GM04503 (cell line): Measurements from ENCODE around the gene EXOC4.
A peak's percentile ranks its signal among the peaks of the same experiment; 100 is the strongest.
"Not testable (repeated sequence)": the region's sequence is repeated elsewhere in the genome, so short reads cannot be mapped to it uniquely, and the experiment has no call there.

Source experiments
- DNase-seq: peaks from one replicate; pipeline ENCODE4 v3.0.0-alpha.2; 2012; ENCODE audit warnings: low read depth

Gene EXOC4

DNA sequence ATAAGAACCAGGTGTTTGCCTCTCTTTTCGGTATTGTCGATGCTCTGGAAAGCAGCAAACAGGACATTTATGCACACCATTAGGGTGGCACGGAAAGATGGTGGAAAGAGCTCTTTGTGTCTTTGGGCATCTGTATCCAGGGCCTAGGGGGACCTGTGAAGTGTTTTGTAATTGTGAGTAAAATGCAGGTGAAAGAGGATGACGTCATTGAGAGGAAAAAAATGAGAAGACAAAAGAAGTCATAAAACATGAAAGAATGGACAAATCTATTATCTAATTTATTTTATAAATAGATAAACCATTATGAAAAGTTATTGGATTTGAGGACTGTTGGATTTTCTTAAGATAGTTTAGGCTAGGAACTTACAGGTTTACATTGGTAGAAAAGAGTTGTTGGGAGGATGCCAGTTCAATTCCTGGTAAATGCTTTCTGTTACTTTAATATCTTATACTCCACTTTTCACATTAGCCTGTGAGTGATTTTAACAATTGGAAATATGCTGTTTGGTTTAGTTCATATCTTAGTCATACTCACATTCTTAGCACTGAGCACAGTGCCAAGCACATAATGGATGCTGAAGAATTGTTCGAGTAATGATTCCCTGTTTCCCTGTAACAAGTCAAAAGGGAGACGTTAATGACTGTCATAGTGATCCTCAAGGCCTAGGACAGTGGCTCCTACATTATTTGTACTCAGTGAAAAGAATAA, 62.6 kb downstream of the EXOC4 start:
- DNase-seq: peak; percentile 37

DNA sequence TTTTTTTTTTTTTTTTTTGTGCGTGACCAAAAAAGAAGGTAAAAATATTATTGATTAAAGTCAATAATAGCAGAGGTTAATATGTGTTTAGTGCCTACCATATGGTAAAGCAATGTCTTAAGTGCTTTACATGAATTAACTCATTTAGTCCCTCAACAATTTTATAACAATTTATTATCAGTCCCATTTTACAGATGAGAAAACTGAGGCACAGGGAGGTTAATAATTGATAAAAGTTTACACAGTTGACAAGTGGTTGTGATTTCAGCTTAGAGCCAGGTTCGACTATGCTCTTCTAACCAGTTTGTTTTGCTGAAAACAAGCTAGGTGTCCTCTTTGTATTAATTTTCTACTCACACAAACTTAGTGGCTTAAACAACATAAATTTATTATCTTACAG, 67.0 kb downstream of the EXOC4 start:
- DNase-seq: no peak

DNA sequence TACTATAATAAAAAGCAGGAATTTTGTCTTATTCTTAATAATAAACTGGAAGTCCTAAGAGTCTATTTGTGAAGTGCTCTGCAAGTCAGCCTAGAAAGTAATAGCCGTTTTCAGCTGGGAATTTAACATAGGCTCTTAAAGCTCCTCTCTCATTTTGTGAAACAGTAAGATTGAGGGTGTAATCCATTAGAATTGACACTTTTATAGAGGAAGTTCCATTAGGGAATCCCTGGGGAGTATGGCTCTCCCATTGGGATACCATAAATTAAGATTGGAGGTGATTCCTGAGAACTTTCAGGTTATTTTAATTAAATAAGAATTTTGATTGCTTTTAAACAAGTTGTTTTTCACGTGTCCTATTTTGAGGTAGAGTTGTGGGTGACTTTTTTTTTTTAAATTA, 68.0 kb downstream of the EXOC4 start:
- DNase-seq: no peak

DNA sequence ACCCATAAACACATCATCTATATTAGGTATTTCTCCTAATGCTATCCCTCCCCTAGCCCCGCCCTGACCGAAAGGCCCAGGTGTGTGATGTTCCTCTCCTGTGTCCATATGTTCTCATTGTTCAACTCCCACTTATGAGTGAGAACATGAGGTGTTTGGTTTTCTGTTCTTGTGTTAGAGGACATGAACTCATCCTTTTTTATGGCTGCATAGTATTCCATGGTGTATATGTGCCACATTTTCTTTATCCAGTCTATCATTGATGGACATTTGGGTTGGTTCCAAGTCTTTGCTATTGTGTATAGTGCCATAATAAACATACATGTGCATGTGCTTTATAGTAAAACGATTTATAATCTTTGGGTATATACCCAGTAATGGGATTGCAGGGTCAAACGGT, 68.5 kb downstream of the EXOC4 start:
- not testable (repeated sequence) for DNase-seq

DNA sequence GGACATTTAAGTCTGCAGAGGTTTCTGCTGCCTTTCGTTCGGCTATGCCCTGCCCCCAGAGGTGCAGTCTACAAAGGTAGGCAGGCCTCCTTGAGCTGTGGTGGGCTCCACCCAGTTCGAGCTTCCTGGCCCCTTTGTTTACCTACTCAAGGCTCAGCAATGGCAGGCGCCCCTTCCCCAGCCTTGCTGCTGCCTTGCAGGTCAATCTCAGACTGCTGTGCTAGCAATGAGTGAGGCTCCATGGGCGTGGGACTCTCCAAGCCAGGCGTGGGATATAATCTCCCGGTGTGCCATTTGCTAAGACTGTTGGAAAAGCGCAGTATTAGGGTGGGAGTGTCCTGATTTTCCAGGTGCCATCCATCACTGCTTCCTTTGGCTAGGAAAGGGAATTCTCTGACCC, 73.9 kb downstream of the EXOC4 start:
- not testable (repeated sequence) for DNase-seq

DNA sequence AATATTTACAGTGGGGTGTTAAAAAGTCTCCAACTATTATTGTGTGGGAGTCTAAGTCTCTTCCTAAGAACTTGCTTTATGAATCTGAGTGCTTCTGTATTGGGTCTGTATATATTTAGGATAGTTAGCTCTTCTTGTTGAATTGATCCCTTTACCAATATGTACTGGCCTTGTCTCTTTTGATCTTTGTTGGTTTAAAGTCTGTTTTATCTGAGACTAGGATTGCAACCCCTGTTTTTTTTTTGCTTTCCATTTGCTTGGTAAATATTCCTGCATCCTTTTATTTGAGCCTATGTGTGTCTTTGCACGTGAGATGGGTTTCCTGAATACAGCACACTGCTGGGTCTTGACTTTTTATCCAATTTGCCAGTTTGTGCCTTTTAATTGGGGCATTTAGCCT, 75.1 kb downstream of the EXOC4 start:
- DNase-seq: not testable (repeated sequence)

DNA sequence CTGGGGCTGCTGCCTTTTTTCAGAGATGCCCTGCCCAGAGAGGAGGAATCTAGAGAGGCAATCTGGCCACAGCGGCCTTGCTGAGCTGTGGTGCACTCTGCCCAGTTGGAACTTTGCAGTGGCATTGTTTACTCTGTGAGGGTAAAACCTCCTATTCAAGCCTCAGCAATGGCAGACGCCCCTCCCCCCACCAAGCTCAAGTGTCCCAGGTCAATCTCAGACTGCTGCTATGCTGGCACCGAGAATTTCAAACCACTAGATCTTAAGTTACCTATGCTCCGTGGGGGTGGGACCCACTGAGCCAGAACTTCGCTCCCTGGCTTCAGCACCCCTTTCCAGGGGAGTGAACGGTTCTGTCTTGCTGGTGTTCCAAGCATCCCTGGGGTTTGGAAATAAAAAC, 77.2 kb downstream of the EXOC4 start:
- no peak for DNase-seq

DNA sequence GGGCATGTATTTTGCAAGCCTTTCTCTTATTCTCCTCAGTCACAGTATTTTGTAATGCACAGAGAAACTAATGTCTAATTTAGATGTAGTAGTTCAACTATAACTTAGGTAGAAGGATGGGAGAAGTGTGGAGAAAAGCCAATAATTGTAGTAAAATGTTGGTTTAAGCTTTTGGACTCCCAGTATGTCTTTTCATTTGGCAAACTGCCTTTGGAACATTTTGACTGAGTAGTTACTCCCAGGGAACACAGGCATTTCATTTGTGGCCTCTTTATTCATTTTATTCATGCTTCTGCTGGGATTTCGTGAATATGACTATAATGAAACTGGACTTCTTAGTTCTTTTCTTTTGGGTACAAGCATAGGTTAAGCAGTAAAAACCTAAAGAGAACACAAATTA, 79.0 kb downstream of the EXOC4 start:
- no peak for DNase-seq

DNA sequence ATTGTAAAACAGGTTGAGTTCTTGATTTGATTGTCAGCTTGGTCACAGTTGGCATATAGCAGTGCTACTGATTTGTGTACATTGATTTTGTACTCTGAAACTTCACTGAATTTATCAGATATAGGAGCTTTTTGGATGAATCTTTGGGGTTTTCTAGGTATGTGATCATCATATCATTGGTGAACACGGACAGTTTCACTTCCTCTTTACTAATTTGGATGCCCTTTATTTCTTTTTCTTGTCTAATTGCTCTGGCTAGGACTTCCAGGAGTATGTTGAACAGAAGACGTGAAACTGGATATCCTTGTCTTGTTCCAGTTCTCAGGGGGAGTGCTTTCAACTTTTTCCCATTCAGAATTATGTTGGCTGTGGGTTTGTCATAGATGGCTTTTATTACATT, 86.9 kb downstream of the EXOC4 start:
- DNase-seq: no peak

DNA sequence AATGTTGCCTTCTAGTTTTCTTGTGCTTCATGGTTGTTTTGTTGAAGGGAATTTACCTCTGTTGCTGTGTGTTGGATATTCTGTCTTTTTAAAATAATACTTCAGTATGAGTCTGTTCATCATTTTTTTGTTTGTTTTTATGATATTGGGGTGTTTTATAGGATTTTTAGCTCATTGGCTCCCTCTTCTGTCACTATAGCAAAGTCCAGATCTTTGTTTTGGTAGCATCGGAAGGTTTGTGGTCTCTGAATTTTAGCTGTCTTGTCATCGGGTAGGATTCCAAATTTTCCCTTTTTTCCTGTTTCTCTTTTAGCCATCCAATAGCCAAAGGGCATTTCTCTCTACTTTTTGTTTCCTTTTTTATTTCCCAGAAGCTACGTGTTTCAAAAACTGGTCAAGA, 91.4 kb downstream of the EXOC4 start:
- no peak for DNase-seq

DNA sequence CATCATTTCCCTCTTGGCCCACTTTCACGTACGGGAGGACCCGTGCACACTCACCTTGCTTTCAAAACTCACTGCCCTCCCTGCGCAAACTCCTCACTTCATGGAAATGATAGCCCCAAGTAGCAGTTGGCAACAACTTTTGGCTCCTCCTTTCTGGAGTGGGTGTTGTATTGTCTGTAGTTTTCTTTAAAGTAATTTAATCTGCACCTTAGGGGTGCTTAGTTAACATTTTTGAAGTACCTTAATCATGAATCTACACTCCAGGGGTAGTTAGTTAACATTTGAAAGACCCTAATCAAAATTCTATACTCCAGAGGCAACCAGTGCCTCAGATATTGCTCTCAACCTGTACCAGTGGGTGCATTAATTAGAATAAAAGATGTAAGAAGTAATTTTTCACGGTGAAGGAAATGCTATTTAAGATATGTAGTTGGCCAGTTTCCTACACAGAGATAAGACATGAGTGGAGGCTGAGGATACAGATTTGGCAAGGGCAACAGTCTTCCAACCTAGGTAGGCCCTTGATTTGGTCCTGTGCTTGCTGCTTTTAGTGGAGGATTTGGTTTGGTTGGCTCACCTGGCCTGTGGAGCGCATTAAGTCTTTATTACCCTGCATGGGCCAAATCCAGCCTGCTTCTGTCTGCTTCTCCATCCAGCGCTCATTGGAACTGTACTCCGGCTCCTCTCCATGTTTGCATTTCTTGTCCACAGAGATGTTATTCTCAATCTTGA, 93.0 kb downstream of the EXOC4 start:
- no peak for DNase-seq

DNA sequence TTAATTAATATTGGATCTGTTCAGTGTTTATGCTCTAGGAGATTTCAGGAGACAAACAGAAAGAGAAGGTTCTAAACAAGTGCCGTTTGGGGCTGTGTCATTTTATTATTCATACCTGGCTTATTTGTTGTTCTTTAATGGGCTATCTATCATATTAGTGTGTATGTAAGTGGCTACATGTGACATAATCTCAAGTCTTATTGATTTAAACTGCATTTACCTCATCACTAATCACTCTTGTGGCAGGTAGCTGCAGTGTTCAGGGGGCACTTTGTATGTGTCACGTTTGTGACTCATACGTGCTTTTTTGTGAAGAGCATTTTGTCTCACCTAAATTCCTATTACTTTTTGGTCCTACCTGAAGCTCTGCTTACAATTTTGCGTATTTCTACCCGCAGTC, 95.4 kb downstream of the EXOC4 start:
- DNase-seq: no peak

DNA sequence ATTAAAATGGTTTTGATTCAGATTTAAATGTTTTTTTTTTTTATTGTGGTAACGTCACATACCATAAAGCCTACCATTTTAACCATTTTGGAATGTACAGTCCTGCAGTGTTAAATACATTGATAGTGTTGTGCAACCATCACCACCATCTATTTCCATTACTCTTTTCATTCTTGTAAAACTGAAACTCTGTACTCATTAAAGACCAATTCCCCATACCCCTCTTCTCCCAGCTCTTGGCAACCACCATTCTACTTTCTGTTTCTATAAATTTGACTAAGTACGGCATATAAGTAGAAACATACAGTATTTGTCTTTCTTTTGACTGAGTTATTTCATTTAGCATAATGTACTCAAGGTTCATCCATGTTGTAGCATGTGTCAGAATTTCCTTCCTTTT, 96.2 kb downstream of the EXOC4 start:
- DNase-seq: no peak

DNA sequence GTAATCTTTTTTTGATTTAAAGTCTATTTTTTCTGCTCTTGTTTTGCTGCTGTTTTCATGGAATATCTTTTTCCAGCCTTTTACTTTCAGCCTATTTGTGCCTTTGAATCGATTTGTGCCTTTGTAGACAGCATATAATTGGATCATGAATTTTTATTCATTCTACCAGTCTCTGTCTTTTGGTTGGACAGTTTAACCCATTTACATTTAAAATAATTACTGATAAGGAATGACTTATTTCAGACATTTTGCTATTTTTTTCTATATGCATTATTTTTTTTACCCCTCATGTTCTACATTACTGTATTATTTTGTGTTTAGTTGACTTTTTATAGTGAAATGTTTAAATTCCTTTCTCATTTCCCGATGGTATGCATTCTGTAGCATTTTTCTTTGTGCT, 99.6 kb downstream of the EXOC4 start:
- no peak for DNase-seq

DNA sequence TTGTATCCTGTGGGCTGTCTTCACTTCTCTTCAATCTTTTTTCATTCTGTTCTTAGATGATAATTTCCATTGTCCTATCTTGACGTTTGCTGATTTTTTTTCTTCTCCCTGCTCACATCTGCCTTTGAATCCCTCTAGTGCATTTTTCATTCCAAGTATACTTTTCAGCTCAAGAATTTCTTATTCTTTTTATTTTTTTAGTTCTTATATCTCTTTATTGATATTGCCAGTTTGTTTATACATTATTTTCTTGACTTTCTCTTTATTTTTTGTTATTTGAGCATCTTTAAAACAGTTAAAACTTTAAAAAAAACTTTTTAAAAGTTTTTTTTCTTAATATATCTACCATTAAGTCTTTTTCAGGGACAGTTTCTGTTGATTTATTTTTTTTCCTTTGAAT, 100.9 kb downstream of the EXOC4 start:
- DNase-seq: no peak

DNA sequence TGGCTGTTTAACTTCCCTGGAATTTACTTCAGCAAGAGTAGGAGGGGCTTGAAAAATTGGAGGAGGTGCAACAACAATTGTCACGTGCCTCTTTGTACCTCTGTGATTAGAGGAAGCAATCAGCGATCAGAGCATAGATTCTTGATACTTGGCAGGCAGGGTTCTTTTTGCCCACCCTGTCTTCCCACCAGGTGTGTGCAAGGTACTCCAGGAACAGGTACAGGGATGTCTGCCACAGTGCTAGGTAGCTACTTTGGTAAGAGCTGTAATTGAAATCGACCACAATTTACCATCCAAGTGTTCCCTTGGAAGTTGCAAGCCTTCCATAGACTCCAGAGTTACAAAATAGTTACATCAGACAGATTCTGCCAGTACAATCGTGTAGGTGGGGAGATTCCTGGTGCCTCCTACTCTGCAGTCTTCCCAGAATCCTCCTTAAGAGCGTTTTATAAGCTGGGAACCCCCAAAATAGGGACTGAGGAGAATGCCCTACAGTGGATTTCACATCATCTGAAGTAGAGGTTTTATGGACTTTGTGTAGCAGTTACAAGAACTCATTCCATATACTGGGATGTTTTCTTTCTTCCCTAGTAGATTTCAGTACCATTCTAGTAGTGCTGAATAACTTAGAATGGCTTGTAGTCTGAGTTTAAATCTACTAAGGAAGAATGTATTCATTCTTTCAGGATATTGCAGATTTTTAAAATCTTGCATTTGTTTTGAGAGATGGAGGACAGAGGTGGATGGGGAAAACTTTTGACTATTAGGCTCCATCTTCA, 101.9 kb downstream of the EXOC4 start:
- no peak for DNase-seq

DNA sequence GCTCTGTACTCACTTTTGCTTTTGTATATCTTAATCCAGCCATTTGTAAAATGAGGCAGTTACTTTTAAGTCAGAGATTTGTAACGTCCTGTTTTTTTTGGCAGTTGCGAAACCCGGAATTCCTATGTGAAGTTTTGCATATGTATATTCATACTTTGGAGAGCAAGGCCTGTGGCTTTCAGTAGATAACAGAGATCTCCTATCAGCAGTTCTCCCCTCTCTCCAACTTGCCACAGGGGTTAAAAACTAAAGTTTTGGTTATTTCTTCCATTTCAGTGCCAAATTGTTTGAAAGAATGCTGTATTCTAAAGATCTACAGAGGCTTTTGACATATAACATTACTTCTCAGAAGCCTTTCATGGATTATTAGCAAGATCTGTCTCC, 102.4 kb downstream of the EXOC4 start:
- DNase-seq: no peak

DNA sequence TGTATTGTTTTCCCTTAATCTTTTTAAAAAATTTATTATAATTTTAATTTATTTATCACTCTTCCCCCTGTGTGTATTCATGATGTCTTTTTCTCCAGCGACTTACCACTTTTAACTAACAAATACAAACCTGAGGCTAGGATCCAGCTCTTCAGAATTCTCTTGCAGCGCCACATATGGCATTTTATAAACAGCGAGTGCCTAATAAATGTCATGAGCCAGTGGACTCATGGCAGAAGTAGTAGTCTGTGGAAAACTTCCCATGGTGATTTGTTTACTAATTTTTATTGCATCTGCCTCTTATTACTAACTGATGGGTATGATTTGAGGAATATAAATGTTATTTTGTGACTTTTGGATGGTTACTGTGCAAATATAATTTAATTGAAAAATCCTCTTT, 102.9 kb downstream of the EXOC4 start:
- no peak for DNase-seq

DNA sequence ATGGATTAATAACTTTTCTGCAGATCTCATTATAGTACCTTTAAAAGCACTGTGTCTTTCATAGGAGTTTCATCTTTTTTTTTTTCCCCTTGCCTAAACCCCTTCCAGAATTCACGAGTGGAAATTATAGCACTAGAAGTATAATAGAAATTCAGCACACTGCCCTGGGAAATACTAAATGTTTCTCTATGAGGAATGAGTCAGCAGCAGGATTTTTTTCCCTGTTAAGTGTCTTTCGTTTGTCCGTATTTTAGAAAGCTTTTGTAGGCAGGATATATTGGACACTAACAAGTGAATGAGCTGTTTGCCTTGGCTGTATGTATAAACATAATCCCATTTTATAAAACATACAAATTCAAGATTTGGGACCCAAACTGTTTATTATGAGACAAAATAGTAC, 105.8 kb downstream of the EXOC4 start:
- no peak for DNase-seq

DNA sequence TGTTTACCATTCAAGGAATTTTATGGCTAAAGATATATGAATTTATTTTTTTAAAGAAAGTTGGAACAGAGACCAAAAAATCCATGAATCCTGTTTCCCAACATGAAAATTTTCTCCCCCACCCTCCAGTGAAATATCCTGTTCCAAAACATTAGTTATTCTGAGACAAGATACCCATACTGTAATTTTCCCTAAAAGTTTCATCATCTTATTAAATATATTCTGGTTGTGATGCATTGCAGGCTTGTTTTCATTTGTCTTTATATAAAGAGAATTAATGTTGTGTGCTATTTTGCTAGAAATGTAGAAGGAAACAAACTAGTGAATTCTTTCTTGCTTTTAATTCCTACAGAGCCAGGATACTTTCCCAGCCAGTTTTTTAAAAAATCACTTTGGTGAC, 106.6 kb downstream of the EXOC4 start:
- DNase-seq: no peak

DNA sequence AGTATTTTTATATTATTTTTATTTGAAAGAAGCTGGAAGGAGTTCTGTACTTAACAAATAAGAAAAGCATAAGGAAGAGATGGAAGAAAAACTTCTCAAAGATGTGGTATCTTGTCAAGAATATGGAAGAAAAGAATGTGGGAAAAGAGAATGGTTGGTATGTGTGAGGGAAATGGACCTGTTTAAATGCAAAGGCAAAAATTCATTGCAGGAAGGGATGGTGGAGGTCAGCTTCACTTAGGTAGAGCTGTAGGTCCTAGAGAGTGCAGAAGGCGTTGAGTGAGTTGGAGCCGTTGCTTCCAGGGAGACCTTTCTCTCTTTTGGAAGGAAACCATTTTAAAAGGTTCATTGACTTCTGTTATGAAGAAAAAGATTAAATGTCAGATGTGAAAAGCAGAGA, 107.3 kb downstream of the EXOC4 start:
- no peak for DNase-seq

DNA sequence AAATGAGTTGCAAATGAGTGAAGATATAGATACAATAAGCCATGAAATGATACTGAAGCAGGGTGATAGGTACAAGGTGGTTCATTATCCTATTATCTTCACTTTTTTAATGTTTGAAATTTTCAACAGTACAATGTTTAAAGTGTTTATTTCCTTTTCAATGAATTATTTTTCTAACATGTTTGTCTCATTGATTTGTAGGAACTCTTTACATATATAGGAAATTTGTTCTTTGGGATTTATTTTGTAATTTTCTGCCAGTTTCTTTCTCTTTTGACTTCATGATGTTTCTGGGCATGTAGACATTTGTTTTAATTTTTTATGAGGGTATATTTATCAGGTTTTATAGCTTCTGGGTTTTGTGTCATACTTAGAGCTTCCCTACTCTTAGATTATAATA, 108.9 kb downstream of the EXOC4 start:
- DNase-seq: no peak

DNA sequence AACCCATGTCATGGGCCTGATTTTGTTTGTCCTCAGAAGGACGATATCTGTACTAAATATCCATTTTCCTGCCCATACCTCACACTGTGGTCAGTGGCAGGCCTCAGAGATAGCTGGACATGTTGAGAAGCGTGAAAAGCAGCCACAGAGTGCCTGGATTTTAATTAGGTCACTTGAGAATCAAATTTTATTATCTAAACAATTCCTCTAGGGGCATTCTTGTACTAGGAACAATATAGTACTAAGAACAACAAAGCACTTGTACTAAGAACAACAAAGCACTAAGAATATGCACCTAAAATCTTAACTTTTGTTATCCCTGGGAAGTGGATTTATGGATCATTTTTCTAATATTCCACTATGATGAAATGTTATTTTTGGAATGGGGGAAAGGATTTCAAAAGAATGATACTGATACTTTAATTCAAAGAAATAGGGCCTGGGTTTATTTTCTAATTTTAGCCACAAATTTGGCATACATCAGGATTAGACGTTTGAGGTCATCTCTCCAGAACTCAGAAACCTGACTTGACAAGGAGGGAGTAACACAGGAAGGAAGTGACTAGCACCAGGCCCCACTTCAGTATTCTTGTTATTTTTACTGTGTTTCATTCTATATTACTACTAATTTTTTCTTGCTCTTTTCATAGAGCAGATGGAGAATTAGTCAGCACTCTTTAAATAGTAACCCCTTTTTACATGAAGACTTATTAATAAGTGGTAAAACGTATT, 112.2 kb downstream of the EXOC4 start:
- no peak for DNase-seq
